ENCODE data around the gene LRIT2.

GRCh38 chr10:84197643-84198042 is 27.7 kb downstream of the LRIT2 start:
- no peak for TF ChIP-seq POLR2A (IDR thresholded peaks at IDR 0.05)
- TF ChIP-seq CTCF (IDR thresholded peaks at IDR 0.05), result no peak

Data from lower leg skin (tissue), 3 donors.